GM19099 (cell line): ENCODE results near the gene CBLN3.

Source experiments
- POLR2A ChIP-seq: IDR thresholded peaks from 3 replicates; pipeline ENCODE4 v1.6.1; 2011; ENCODE audit warnings: low read depth; ENCODE audit not compliant: insufficient read length; ENCODE audit errors: extremely low read depth

CBLN3 gene

GRCh38 chr14:24416254-24416931, 13.1 kb downstream of the CBLN3 start:
- TF ChIP-seq POLR2A, result no peak

DNA sequence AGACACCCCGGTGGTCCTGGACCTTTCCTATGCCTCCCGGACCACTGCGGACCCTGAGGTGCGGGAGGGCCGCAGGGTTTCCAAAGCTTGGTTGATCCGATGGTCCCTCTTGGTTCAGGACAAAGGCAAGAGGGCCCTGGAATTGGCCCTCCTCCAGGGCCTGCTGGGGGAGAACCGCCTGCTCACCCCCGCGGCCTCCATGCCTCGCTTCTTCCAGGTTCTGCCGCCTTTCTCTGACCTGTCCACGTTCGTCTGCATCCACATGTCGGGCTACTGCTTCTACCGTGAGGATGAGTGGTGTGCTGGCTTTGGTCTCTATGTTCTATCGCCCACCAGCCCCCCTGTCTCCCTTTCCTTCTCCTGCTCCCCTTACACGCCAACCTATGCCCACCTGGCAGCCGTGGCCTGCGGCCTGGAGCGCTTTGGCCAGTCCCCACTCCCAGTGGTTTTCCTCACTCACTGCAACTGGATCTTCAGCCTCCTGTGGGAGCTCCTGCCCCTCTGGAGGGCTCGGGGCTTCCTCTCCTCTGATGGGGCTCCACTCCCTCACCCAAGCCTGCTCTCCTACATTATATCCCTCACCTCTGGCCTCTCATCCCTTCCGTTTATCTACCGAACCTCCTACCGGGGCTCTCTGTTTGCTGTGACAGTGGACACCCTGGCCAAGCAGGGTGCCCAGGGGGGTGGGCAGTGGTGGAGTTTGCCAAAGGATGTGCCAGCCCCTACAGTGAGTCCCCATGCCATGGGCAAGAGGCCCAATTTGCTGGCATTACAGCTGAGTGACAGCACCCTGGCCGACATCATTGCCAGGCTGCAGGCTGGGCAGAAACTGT, 13.8 kb downstream of the CBLN3 start:
- no peak for TF ChIP-seq POLR2A

DNA sequence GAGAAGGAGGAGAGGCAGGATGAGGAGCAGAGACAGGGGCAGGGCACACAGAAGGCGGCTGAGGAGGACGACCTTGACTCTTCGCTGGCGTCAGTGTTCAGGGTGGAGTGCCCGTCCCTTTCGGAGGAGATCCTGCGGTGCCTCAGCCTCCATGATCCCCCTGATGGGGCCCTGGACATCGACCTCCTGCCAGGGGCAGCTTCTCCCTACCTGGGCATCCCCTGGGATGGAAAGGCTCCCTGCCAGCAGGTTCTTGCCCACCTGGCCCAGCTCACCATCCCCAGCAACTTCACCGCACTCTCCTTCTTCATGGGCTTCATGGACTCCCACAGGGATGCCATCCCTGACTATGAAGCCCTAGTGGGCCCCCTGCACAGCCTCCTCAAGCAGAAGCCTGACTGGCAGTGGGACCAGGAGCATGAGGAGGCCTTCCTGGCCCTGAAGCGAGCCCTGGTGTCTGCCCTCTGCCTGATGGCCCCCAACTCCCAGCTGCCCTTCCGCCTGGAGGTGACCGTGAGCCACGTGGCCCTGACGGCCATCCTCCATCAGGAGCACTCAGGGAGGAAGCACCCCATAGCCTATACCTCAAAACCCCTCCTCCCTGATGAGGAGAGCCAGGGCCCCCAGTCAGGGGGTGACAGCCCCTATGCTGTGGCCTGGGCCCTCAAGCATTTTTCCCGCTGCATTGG, 14.6 kb downstream of the CBLN3 start:
- no peak for TF ChIP-seq POLR2A

GRCh38 chr14:24414077-24414476, 15.4 kb downstream of the CBLN3 start:
- no peak for TF ChIP-seq POLR2A

- TF ChIP-seq POLR2A, result no peak
Observed at GRCh38 chr14:24411443-24412389, 17.8 kb downstream of the CBLN3 start.

GRCh38 chr14:24409956-24410355, 19.5 kb downstream of the CBLN3 start:
- TF ChIP-seq POLR2A, result no peak

DNA sequence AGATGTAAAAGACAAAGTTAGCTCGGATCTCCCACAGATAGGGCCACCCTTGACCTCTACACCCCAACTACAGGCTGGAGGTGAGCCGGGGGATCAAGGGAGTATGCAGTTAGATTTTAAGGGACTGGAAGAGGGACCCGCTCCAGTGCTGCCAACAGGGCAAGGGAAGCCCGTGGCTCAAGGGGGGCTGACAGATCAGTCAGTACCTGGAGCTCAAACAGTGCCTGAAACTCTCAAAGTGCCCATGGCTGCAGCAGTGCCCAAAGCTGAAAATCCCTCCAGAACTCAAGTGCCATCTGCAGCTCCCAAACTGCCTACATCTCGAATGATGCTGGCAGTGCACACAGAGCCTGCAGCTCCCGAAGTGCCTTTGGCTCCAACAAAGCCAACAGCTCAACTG, 20.3 kb downstream of the CBLN3 start:
- TF ChIP-seq POLR2A, result no peak

GRCh38 chr14:24408764-24409163, 20.7 kb downstream of the CBLN3 start:
- no peak for TF ChIP-seq POLR2A

GRCh38 chr14:24407608-24408325, 21.7 kb downstream of the CBLN3 start:
- no peak for TF ChIP-seq POLR2A

GRCh38 chr14:24406416-24406815, 23.1 kb downstream of the CBLN3 start:
- TF ChIP-seq POLR2A, result no peak

GRCh38 chr14:24404814-24405213, 24.7 kb downstream of the CBLN3 start:
- TF ChIP-seq POLR2A, result no peak

DNA sequence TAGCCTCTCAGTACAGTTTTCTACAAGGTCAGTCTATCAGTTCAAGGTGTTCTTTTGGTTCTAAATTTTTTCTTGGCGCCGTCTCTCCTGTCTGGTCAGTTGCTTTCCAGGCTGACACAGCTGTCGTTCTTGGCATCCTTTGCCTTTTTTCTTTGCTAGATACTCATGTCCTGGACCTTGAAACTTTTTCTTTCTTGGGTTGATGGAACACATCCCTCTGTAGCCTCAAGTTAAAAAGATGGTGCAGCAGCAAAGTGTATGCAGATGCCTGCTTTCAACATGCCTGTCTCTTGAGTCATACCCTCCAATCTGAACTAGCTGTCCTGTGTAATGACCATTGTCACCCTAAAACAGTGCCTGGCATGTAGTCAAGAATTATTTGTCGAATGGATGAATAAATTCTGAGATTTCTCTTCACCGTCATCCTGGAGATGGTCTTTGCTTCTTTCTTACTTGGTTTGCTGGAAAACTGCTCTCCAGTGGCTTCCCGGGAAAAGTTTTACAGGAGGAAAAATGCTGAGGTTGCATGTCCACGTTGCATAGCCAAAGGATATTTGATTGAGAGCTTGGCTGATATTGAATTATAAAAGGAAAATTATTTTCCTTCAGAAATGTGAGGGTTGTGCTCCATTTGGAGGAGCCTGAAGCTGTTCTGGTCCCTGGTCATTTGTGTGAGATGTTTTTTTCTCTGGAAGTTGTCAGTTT, 26.0 kb downstream of the CBLN3 start:
- TF ChIP-seq POLR2A, result no peak
